ENCODE results near the gene TPRKB.
"Not testable (repeated sequence)": the region's sequence is repeated elsewhere in the genome, so short reads cannot be mapped to it uniquely, and the experiment has no call there.

The TPRKB gene

DNA sequence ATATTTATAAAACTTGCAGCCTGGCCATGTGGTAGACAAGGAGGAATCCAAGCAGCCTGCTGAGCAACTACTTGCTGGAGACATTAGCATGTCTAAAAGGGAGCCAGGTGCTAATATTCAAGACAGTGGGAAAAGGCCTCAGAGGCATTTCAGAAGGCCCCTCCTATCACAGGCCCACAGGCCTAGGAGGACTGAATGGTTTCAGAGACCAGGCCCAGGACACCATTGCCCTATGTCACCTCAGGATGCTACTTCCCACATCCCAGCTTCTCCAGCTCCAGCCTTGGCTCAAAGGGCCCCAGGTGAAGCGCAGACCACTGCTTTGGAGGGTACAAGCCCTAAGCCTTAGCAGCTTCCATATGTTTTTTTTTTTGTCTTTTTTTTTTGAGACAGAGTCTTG is 39.0 kb downstream of the TPRKB start:
- no peak for DNase-seq

DNA sequence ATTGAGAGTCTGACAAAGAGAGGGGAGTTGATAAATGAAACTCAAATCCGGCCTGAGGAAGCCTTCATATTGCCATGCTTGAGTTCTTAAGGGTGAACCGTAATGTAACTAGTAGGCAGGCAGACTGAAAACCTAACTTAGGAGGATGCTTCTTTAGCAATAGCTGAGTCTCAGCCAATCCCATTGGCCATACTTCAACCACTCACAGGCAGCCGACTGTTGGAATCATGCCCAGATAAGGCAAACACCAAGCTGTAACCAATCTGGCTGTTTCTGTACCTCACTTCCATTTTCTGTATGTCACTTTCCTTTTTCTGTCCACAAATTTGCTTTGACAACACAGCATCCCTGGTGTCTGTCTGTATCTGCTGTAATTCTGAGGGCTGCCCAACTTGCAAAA is 39.5 kb downstream of the TPRKB start:
- DNase-seq, result no peak

DNA sequence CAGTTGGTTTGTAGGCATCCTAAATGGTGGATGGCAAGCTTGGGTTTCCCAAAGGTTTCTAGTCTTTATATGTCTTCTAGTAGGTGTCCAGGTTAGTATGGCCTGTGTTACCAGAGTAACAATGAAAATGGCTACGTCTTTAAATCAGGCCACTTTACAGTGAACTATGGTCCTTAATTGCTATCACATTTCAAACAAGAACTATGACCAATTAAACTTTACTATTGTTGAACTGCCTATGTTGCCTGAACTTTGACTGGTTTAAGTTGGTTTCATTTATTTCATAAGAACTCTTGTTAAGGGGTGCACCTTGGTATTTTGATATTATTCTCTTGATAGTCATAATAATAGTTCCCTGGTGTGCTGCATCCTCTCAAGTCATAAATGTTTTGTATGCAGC is 40.2 kb downstream of the TPRKB start:
- not testable (repeated sequence) for DNase-seq

DNA sequence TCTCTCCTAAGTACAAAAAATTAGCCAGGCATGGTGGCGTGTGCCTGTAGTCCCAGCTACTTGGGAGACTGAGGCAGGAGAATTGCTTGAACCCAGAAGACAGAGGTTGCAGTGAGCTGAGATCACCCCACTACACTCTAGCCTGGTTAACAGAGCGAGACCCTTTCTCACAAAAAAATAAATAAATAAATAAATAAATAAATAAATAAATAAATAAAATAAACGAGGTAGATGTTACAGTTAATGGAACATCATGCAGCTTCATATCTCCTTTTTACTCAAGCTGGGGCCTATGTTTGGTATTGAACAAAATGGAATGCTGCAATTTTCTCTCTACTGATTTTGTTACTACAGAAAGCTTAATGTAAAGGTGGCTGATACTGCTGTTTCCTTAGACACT is 40.6 kb downstream of the TPRKB start:
- not testable (repeated sequence) for DNase-seq

DNA sequence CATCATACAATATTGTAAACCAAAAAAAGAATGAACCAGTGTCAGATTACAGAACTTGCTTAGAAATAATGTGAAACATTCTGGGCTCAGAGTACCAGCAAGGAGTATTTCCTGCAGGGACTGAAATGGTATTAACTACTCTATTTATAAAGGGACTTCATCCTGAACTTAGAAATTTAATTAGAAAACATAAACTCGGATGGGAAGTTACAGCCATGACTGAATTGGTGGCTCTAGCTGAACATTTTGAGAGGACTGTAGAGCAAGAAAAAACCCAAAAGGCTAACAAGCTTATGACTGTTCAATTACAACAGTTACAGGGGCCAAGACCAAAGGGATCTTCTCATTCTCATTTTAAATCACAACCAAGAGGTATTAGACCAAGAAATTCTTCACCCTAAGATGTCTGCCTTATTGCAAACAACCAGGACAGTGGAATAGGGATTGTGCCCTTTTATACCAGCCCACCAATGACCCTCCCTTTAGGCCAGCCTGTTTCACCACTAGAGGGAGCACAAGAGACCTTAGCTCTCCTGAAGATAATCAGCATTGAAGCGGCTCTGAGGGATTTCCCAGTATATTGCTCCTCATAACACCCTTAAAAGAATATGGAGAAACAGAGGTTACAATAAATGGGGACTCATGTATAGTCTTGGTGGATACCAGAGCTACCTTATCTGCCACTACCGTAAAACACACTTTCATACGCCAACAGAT is 46.6 kb downstream of the TPRKB start:
- peak; percentile 6 for DNase-seq

DNA sequence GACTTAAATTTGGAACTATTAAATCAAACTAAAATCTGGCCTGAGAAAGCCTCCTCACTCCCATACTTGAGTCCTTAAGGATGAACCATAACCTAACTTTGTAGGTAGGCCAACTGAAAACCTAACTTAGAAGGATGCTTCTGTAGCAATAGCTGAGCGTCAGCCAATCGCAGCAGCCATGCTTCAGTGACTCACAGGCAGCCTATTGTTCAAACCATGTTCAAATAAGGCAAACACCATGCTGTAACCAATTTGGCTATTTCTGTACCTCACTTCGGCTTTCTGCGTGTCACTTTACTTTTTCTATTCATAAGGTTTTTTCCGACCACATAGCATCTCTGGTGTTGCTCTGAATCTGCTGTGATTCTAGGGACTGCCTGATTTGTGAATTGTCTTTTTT is 48.7 kb downstream of the TPRKB start:
- DNase-seq, result not testable (repeated sequence)

DNA sequence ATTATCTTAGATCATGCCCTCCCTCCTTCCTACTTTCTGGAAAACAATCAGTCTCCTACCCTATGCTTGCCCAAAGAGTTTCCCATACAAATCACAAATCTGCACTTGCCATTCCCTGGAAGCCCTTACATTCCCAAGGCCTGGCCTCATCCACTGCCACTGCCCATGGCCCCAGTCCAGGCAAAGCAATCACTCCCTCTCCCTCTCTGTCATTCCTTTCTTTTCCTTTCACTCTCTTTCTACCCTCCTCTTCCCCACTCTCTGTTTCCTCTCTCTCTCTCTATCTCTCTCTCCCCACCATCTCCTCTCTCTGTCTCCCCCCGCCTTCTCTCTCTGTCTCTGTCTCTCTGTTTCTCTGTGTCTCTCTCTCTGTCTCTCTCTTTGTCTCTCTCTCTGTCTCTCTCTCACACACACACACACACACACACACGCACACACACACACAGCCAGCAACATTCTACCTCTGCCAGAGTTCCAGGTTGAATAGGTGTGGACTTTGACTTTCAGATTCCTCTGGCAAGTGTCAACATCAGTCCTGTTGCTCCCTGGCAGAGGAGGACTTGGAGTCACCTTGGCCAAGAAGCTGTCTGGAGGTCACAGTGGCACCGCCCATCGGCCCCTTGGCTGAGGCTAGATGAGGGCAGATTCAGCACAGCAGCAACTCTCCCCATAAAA is 51.2 kb downstream of the TPRKB start:
- peak; percentile 8 for DNase-seq

DNA sequence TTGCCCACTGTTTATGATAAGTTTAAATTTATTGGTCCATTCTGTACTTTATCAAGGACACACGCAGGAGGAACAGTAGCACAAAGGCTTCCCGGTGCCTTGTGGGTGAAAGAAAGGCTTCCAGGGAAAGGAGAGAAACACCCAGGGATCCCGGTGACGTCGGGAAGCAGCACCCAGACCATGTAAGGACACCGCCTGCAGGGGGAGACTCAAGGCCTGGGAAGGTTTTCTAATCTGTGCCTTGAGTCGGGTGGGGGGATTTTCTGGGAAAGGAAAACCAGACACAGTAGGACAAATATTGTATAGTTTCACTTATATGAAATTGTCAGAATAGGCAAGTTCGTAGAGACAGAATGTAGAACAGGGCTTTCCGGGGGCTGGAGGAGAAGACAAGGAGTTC is 52.2 kb downstream of the TPRKB start:
- not testable (repeated sequence) for DNase-seq

DNA sequence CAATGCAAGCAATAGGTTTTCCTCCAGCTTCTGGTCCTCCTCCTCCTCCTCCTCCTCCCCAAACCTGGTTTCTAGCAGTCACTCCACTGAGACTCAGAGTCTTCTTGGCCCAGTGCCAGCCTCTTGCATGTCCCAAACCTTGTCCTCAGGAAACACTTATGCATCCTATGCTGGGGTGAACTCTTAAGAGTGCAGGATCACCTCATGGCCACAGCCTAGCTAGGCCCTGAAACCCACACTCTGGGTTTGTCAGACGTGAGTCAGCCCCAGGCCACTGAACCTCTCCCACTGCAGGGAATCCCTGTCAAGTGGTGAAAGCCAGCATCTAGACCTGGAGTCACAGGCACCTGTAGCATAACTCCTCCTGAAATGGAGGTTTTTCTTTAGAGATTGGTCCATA is 52.8 kb downstream of the TPRKB start:
- not testable (repeated sequence) for DNase-seq

DNA sequence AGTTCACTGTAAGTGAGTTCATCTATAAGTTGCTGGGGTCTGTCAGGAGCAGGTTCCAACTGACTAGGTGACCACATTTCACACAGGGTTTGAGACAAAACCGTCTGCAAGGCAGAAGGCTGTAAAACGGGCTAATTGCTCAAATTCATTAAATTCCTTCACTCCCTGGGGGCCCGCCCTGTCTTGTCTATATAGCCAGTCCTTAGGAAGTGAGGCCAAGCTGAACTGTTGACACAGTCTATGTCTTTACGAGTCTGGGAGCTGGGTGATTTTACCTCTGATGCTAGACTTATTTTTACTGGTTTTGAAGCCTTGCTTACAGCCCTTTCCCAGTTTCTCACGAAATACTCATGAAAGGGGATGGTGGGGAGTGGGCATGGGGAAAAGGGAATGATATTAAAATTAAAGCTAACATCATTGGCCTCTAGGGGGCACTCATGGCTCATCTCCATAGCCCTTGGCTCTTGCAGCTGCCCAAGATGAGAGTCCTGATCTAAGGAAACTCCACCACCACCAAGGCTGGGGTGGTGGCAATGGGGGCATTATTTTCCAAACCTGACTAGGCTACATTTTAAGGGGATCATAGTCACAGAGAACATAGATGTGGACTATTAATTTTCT is 57.1 kb downstream of the TPRKB start:
- DNase-seq, result peak; percentile 25
